Cerebellar cortex (tissue), 1 donor: ENCODE measurements around the gene CPNE6.
"Not testable (repeated sequence)": the region's sequence is repeated elsewhere in the genome, so short reads cannot be mapped to it uniquely, and the experiment has no call there.

ENCODE experiments used
- DNase-seq: peaks from one replicate; pipeline ENCODE4 v3.0.0-alpha.2; 2015; ENCODE audit warnings: low spot score

Gene CPNE6

GRCh38 chr14:24105609-24106239, 34.4 kb downstream of the CPNE6 start:
- not testable (repeated sequence) for DNase-seq

GRCh38 chr14:24106672-24107271, 35.4 kb downstream of the CPNE6 start:
- DNase-seq, result no peak

GRCh38 chr14:24108336-24108874, 37.0 kb downstream of the CPNE6 start:
- no peak for DNase-seq

GRCh38 chr14:24110060-24110459, 38.7 kb downstream of the CPNE6 start:
- DNase-seq, result no peak

DNA sequence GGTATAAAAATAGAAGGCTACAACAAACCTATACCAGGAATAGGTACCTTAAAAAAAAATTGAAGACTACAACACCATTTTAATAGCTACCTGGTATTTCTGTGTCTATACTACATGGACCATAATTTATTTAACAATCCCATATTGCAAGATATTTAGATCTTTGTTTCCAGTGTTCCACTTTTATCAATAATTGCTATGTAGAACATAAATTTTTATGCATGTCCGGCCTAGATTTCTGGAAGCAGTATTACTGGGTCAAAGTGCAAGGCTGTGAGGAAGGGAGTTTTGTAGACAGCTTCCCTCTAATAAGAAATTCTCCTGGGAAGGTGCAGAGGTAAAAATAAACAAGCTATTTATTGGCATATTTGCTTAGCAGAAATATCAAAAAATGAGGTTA, 39.2 kb downstream of the CPNE6 start:
- DNase-seq, result no peak

- DNase-seq, result no peak
Measured at GRCh38 chr14:24113379-24113800, 42.0 kb downstream of the CPNE6 start.

GRCh38 chr14:24113801-24114531, 42.6 kb downstream of the CPNE6 start:
- DNase-seq, result peak; percentile 94

DNA sequence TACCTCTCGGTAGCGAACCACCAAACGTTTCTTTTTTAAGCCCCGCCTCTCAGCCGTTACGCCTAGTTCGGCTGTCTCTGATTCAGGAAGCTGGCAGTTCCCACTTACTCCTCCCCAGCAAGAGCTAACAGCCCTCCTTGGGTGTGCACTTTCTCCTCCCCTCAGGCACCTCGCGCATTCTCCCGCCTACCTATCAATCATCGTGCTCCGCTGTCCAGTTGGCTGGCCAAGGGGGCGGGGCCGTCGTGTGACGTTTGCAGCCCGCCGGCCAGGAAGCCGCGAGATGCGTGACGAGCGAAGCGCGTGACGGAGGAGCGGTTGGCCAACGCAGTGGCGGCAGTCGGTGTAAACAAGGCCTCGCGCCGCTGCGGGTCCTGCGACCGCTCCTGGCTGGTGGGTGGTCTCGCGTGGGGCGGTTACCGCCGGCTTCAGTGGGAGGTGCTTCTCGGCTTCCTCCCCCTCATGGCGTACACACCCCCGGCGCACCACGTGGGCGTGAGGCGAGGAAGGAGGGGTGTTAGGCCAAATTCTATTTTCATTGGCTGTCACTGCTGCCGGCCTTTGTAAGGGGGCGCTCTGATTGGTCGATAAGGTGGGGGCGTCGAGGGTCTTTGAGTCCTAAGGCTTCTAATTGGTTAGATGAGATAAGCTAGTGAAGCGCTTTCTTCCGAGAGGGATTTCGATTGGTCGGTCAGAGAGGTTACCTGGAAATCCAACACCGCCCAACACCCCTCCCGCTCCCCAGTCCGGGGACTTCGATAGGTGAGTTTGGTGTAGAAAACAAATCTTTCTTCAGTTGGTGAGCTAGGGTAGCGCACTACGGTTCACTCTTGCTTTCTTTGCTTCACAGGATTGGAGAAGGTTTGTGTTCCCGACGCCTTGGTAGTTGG, 43.4 kb downstream of the CPNE6 start, which contains the start of the genes DCAF11 and NRL:
DCAF11 (plus strand) TSS at position 246 of the 890 bp plus-strand sequence. CDS start 818 bp downstream, outside the sequence.
NRL (minus strand) TSS at position 418 of the 890 bp plus-strand sequence. CDS start 32,101 bp downstream, outside the sequence.
- peak; percentile 100 for DNase-seq

GRCh38 chr14:24115422-24116127, 44.2 kb downstream of the CPNE6 start:
- no peak for DNase-seq

DNA sequence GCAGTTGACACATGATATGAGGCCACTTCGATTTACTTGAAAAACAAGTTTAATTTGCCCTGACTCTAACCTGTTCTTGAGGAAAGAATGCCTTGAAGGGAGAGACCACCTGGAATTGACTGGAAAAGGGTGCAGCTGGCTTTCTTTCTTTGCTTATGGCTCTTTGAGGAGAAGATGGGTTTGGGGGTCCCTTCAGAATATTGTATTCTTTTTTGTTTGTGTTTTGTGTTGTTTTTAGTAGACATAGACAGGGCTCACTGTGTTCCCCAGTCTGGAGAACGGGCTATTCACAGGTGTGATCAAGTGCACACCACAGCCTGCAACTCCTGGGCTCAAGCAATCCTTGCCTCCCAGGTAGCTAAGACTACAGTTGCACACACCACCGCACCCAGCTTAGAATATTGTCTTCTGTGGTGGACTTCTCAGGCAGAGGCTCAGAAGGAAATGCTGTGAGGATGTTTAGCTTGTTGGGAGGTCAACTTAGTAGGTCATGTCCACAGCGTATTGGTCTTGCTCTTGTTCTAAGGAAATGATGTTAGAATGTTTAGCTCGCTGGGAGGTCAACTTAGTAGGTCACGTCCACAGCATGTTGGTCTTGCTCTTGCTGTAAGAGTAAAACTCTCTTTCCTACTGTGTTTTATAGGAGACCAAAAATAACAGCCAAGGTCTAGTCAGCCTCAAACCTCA, 44.9 kb downstream of the CPNE6 start:
- DNase-seq, result no peak

GRCh38 chr14:24117179-24117578, 45.8 kb downstream of the CPNE6 start:
- no peak for DNase-seq

GRCh38 chr14:24119691-24120090, 48.3 kb downstream of the CPNE6 start:
- no peak for DNase-seq

- no peak for DNase-seq
Measured at GRCh38 chr14:24121210-24121609, 49.8 kb downstream of the CPNE6 start.

- no peak for DNase-seq
Measured at GRCh38 chr14:24122416-24122815, 51.1 kb downstream of the CPNE6 start.

DNA sequence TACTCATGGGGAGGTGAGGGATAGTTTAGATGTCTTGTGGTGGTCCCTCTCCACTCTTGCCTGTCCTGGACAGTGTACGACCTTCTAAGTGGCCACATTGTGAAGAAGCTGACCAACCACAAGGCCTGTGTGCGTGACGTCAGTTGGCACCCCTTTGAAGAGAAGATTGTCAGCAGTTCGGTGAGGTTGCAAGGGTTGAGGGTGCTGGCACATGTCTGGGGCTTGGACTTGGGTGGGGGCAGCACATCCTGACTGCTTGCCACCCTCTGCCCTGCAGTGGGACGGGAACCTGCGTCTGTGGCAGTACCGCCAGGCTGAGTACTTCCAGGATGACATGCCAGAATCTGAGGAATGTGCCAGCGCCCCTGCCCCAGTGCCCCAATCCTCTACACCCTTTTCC, 51.5 kb downstream of the CPNE6 start:
- no peak for DNase-seq

DNA sequence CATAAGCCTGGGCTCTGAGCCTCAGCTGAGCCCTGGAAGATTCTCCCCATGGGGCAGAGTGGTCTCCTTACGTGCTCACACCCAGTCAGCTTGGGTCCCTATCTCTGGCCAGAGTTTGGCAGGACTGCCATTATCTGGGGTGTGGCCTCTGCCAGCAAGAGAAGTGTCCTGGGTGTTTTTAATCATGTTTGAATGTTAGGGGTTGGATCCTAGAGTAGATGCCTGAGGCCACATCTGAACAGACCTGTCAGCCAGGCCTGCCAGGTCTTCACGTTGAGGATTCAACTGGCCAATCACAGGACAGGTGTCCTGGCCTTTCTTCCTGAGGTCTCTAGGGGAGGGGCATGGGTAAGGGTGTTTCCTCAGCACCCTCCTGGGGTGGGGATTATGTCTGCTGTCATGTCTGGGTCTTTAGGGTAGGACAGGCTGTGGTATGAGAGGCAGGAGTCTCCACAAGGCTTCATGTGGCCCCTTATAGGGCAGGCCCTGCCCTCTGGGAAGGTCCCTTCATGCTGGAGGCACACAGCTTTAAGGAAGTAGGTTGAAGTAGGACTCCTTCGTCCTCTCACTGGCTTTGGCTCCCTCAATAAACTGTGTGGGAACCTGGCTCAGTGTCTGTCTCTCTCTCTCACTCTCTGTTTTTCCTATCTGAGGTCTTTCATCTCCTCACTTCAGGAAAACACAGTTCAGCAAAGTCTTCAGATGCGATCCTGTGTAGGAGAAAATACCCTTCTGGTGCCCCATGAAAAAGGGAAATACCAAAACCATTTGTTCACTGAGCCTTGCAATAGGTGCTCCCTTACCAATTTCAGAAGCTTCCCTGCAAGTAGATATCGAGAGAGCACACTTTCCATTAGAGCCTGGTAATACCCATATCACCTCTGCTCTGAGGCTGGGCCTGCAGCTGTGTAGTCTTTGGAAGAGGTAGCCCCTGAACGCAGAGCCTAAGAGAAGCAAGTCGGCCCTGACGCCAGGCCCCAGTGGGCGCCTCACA, 52.4 kb downstream of the CPNE6 start:
- DNase-seq, result no peak

- no peak for DNase-seq
Measured at GRCh38 chr14:24126939-24127338, 55.6 kb downstream of the CPNE6 start.

- no peak for DNase-seq
Measured at GRCh38 chr14:24127673-24128072, 56.3 kb downstream of the CPNE6 start.
